Calu3 (cell line): Measurements from ENCODE around the gene ACOT6. TPM values are rescaled to one million over a fixed set of nuclear protein-coding genes. Genes with fewer than 3 reads are reported as not detected.

Source experiments
- BruUV-seq: library from RNA; stranded (reverse); fragments of 400-500 nt; replicated peaks from 2 replicates; lab custom pipeline; 2021; lab: Mats Ljungman, UMichigan
- CTCF ChIA-PET: fragments of 300-600 bp; sonication (Branson Sonifier 250); formaldehyde crosslinking; loops from one replicate; lab custom pipeline; 2022; ENCODE audit warnings: antibody characterized with exemption; lab: Charles Lee
- DNase-seq: peaks from one replicate; pipeline ENCODE4 v3.0.0; 2022
- H3K27ac Mint-ChIP-seq: one replicate; pipeline ENCODE4 v1.8.0; 2022; ENCODE audit warnings: mixed read lengths; ENCODE audit not compliant: unreplicated experiment
- H3K27me3 Mint-ChIP-seq: one replicate; pipeline ENCODE4 v1.8.0; 2022; ENCODE audit warnings: mixed read lengths; ENCODE audit not compliant: unreplicated experiment
- H3K36me3 Mint-ChIP-seq: one replicate; pipeline ENCODE4 v1.8.0; 2022; ENCODE audit warnings: mild to moderate bottlenecking, moderate library complexity, mixed read lengths; ENCODE audit not compliant: insufficient read depth, unreplicated experiment
- H3K4me1 Mint-ChIP-seq: one replicate; pipeline ENCODE4 v1.8.0; 2022; ENCODE audit warnings: mild to moderate bottlenecking, low read depth, mixed read lengths; ENCODE audit not compliant: unreplicated experiment
- H3K4me3 Mint-ChIP-seq: one replicate; pipeline ENCODE4 v1.8.0; 2022; ENCODE audit warnings: mild to moderate bottlenecking, low read depth, moderate library complexity, mixed read lengths; ENCODE audit not compliant: unreplicated experiment
- H3K9me3 Mint-ChIP-seq: one replicate; pipeline ENCODE4 v1.8.0; 2022; ENCODE audit warnings: low read depth, mixed read lengths; ENCODE audit not compliant: unreplicated experiment
- CTCF ChIP-seq: fragments of 200-600 bp; IDR thresholded peaks from one replicate; pipeline ENCODE4 v1.8.0; 2022; ENCODE audit warnings: antibody characterized with exemption; ENCODE audit not compliant: unreplicated experiment
- intact Hi-C: fragments of 100-400 bp; cut with micrococcal nuclease; formaldehyde crosslinking; loops from one replicate; pipeline ENCODE4 v1.10.0; 2022; ENCODE audit not compliant: unreplicated experiment
- total RNA-seq: library from RNA; stranded (reverse); gene quantifications from 2 replicates; pipeline ENCODE4 v1.2.3, GENCODE V29; 2022

Gene ACOT6
- total RNA-seq, 1 experiment from 2014 or later: not detected

- CTCF ChIA-PET: no interaction called here
- Mint-ChIP-seq H3K9me3 (no peaks in the 10 kb centered on the region), H3K27ac (no peak overlapping the region)
Measured at GRCh38 chr14:73663548-73664212, 51.4 kb downstream of the ACOT6 start.

GRCh38 chr14:73665130-73665529, 52.8 kb downstream of the ACOT6 start:
- BruUV-seq: no TSS peak
- Mint-ChIP-seq H3K27me3 (no peaks in the 10 kb centered on the region), H3K4me3 (no peak overlapping the region), H3K4me1 (peaks cover 11% of the 10 kb centered on the region), H3K36me3 (no peaks in the 10 kb centered on the region), H3K9me3 (no peaks in the 10 kb centered on the region), H3K27ac (no peak overlapping the region)
- DNase-seq: no peak
- intact Hi-C loops: no loop called here
- CTCF ChIA-PET: interaction anchor here (0.6 kb wide), 1 partner anchor 8 kb away, joined by 4 read pairs; no protein-coding TSS in a partner anchor
- TF ChIP-seq CTCF: no peak

More at GRCh38 chr14:73663548-73664212, 51.4 kb downstream of the ACOT6 start:
- no peak overlapping the region for H3K4me3 Mint-ChIP-seq
- no peak for TF ChIP-seq CTCF
- intact Hi-C loops: no loop called here
- H3K27me3 Mint-ChIP-seq: no peaks in the 10 kb centered on the region
- BruUV-seq: no TSS peak
- H3K4me1 Mint-ChIP-seq: peaks cover 11% of the 10 kb centered on the region
- DNase-seq: no peak
- no peaks in the 10 kb centered on the region for H3K36me3 Mint-ChIP-seq

- TF ChIP-seq CTCF: no peak
- CTCF ChIA-PET: no interaction called here
- H3K4me3 Mint-ChIP-seq: no peak overlapping the region
- H3K27me3 Mint-ChIP-seq: no peaks in the 10 kb centered on the region
- peaks cover 11% of the 10 kb centered on the region for H3K4me1 Mint-ChIP-seq
- no peaks in the 10 kb centered on the region for H3K36me3 Mint-ChIP-seq
- H3K27ac Mint-ChIP-seq: no peak overlapping the region
- no peak for DNase-seq
- intact Hi-C loops: no loop called here
- no TSS peak for BruUV-seq
- no peaks in the 10 kb centered on the region for H3K9me3 Mint-ChIP-seq
Measured at GRCh38 chr14:73666583-73666982, 54.3 kb downstream of the ACOT6 start.

- CTCF ChIA-PET: no interaction called here
- no peak for TF ChIP-seq CTCF
- Mint-ChIP-seq H3K4me1 (peaks cover 2% of the 10 kb centered on the region), H3K4me3 (no peak overlapping the region), H3K9me3 (no peaks in the 10 kb centered on the region), H3K27me3 (no peaks in the 10 kb centered on the region), H3K27ac (no peak overlapping the region), H3K36me3 (no peaks in the 10 kb centered on the region)
- intact Hi-C loops: no loop called here
- DNase-seq: no peak
- no TSS peak for BruUV-seq
Measured at GRCh38 chr14:73667854-73668253, 55.5 kb downstream of the ACOT6 start.

Other genes starting within 250 kb of the ACOT6 start
- gene NUMB, start 154.0 kb upstream of the ACOT6 start, total RNA-seq: 75.2 and 75.3 TPM in 2 replicates
- 16.9 and 19.9 TPM in 2 replicates for gene RIOX1, start 121.6 kb upstream of the ACOT6 start, total RNA-seq
- gene ACOT1, start 75.4 kb upstream of the ACOT6 start, total RNA-seq: 3.6 and 4.5 TPM in 2 replicates
- 0.10 TPM in 1 of 2 replicates, not detected in the other for gene HEATR4, start 53.6 kb upstream of the ACOT6 start, total RNA-seq
- gene ACOT2, start 43.3 kb upstream of the ACOT6 start, total RNA-seq: 18.5 and 21.9 TPM in 2 replicates
- gene ACOT4, start 20.6 kb upstream of the ACOT6 start, total RNA-seq: 1.1 and 1.6 TPM in 2 replicates
- 15.2 and 17.0 TPM in 2 replicates for gene DNAL1, start 32.5 kb downstream of the ACOT6 start, total RNA-seq
- gene PNMA1, start 101.9 kb downstream of the ACOT6 start, total RNA-seq: 37.2 and 37.9 TPM in 2 replicates
- 9.4 and 12.0 TPM in 2 replicates for gene PTGR2, start 239.3 kb downstream of the ACOT6 start, total RNA-seq